GM19467 (cell line): ENCODE data around the gene FOLR2.

Experiments used
- ATAC-seq: cut with Tn5 transposase; IDR thresholded peaks from one replicate; pipeline ENCODE4 v1.9.1; 2021; ENCODE audit warnings: mild to moderate bottlenecking, moderate library complexity; ENCODE audit not compliant: unreplicated experiment

Gene FOLR2

GRCh38 chr11:72229336-72229924 lies 12.8 kb downstream of the FOLR2 start:
- ATAC-seq = no peak

GRCh38 chr11:72229925-72230763 lies 13.6 kb downstream of the FOLR2 start:
- ATAC-seq = no peak

GRCh38 chr11:72230764-72231365 lies 14.3 kb downstream of the FOLR2 start:
- no peak for ATAC-seq

GRCh38 chr11:72231396-72232259 lies 15.0 kb downstream of the FOLR2 start:
- no peak for ATAC-seq

- ATAC-seq = no peak
These were observed 15.9 kb downstream of the FOLR2 start for GRCh38 chr11:72232260-72233055.

GRCh38 chr11:72233056-72233772 lies 16.6 kb downstream of the FOLR2 start:
- no peak for ATAC-seq

- no peak for ATAC-seq
These were observed 17.3 kb downstream of the FOLR2 start for GRCh38 chr11:72233773-72234513.

GRCh38 chr11:72234514-72234830 lies 17.9 kb downstream of the FOLR2 start:
- no peak for ATAC-seq

GRCh38 chr11:72234920-72235319 lies 18.3 kb downstream of the FOLR2 start:
- no peak for ATAC-seq

GRCh38 chr11:72235351-72236057 lies 18.9 kb downstream of the FOLR2 start:
- no peak for ATAC-seq

GRCh38 chr11:72236083-72236697 lies 19.6 kb downstream of the FOLR2 start:
- ATAC-seq = no peak

GRCh38 chr11:72236774-72237111 lies 20.1 kb downstream of the FOLR2 start:
- no peak for ATAC-seq

- ATAC-seq = no peak
These were observed 20.7 kb downstream of the FOLR2 start for GRCh38 chr11:72237112-72237931.

GRCh38 chr11:72238040-72238450 lies 21.5 kb downstream of the FOLR2 start:
- no peak for ATAC-seq

- ATAC-seq = no peak
These were observed 22.1 kb downstream of the FOLR2 start for GRCh38 chr11:72238492-72239312.

- ATAC-seq = no peak
These were observed 22.8 kb downstream of the FOLR2 start for GRCh38 chr11:72239313-72239848.
